8988T (cell line): ENCODE data around the gene INTS1.

Source experiments
- DNase-seq: peaks from one replicate; pipeline ENCODE4 v3.0.0; 2011

The INTS1 gene

DNA sequence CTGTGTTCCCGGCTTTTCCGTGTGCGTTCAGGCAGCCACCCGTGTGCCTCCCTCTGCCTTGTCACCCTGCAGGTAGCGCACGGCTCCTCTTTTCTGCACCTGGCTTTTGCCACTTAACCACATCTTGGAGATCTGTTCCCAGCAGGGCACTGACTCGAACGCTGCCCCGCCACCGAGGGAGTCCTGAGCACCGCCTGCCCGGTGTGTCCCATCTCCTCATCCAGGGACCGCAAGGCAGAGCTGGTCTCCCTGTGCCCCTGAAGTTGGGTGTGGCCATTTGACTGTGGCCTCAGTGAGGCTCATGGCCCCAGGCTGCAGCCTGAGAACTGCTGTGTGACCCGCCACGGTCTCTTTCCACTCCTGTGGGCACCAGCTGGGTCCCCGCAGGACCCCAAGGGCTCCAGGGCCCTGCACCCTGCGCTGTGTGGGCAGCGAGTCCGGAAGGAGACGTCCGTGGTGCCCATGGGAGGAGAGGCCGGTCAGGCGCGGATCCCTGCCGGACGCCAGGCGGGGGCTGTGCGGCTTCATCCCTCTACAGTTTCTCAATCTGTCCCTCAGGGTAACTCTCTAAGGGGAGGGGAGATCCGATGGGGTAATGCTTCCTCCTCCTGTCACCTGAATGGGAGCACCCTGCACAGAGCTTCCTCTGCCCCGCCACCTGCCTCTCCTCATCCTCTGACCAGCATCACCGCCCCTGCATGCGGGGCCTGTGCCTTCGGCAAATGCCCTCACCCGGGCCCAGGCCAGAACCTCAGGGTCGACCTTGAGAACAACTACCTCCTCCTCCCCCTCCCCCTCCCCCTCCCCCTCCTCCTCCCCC lies 1.8 kb upstream of the INTS1 start:
- no peak for DNase-seq

- DNase-seq: no peak
Observed at GRCh38 chr7:1503390-1503789, 799 bp downstream of the INTS1 start.

DNA sequence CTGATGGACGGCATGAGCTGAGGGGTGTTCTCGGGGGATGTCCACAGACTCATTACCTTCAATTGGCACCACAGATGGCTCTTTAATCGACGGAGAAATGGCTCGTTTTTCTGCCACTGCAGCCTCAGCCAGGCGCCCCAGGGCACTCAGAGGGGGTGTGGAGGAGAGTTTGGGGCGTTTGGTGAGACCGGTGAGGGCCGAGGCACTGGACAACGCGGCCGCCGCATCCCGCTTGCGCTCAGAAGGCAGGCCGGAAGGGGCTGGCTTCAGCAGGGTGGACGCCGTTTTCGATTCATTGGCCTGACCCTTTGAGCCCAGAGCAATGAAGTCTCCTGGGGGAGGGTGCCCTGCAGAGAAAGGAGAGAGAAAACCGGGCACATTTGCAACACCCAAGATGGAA lies 1.3 kb downstream of the INTS1 start:
- DNase-seq: no peak

DNA sequence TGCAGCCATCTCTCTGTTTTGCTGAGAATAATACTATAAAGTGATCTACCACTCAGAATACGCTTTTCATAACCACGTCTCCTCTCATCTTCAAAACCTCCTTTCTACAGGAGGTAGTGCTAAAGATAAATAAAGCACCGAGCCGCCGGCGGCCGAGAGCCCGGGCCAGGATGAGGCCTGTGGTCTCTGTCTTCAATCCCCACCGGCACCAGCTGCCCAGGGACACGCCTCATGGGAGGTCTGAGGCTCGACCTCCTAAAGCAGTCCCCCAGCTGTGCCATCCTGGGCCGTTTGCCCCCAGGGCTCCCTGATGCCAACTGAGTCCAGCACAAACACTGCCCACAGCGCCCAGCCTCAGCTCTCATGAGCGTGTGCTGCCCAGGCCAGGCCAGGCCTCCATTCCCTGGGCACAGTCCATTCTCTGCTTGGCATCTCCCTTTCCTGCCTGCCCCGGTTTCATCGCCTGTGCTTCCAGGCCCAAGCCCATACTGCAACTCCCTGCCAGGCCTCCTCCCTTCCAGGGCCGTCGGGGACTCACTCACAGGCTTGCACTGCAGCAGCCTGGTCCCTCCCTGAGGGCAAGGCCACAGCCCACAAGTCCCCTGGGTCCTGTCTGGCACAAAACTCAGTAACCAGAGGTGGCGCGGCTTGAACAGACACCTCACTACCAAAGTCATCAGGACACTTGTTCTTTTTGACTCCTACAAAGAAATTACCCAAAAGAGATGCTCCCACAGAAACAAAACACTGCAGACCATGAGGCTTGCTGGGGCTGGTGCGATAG lies 2.5 kb downstream of the INTS1 start:
- no peak for DNase-seq

DNA sequence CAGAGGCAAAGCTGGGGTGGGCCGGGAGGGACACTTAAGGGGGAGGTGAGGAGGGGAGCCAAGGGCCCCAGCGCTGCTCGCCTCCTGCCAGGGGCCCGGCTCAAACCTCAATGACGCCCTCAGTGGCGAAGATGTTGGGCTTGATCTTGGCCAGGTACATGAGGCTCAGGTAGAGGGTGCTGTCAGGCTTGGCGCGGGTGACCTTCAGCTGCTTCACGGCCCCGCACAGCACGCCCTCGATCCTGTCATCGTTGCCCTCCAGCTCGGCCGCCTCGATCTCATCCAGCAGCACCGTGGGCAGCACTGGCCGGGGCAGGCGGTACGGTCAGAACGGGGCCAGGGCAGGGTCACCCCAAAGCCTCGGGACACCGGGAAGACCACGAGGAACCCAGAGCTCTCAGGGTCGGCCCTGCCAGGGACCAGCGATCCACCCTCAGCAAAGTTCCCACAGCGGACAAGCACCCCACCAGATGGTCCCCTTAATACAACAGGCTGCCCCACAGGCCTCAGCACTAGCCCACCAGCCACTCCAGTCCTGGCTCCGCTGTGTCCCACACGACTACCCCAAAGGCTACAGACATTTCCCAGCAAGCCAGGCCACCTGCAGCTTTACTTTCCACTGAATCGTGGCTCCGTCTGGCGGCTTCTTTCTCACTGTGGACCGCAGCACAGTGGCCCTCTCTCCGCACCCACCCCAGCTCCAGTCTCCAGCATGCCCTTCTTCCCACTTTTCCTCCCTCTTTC lies 4.0 kb downstream of the INTS1 start:
- no peak for DNase-seq

DNA sequence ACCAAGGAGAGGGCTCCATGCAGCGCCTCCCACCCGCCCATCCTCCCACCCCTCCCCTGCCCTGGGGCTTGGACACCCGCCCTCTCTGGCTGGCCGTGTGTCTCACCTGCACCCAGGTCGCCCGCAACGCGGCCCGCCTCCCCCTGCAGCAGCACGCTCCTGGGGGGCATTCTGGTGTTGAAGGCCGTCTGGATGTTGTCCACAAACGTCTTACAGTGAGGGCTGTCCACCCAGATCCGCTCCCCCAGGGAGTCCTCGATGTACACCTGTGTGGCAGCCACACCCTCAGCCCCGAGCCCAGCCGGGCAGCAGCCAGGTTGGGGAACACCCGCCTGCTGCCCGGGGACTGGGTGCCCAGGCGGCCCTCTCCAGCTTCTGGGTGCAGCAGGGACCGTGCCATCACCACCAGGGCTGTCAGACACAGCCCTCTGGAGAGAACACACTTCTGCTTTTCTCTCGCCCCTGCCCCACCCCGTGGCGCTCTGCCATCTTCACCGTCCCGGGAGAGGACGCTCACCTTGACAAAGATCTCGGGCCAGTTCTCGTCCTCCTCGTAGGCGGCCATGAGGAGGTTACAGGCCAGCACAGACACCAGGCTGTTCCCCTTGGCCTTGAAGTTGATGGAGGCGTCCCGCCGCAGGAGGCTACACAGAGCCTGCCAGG lies 4.7 kb downstream of the INTS1 start:
- no peak for DNase-seq

DNA sequence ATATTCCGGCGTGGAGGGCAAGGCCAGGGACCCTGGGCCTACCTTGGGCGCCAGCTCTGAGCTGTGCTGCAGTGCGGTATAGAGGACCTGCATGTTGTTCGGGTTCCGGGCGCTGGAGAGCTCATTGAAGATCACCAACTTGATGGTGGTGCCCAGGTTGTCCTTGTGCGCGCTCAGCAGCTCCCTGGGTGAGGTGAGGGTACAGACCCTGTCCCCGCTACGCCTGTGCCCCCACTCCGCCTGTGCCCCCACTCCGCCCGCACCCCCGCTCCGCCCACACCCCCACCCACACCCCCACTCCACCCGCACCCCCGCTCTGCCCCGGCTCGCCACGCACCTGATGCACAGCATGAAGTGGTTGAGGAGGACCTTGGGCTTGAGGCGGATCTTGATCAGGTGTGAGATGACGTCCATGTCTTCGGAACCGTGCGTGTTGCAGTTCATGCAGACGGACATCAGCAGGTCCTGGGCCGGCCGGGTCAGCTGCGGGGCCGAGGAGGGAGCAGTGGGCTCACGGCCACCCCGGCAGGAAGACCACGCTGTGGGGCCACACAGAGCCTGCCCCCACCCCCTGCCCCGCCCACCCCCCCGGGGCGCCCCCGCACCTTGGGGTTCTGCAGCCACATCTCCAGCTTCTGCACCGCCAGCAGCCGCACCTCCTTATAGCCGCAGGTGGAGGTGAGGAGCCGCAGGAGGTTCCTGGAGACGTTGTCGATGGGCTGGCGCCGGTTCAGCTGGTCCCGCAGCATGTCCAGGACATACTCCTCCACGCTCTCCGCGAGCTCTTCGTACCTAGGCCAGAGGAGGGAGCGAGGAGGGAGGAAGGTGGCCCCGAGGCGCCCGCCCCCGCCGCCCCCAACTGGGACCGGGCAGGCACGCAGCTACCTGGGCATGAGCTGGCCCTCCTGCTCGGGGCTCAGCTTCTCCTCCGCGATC lies 5.6 kb downstream of the INTS1 start:
- no peak for DNase-seq

DNA sequence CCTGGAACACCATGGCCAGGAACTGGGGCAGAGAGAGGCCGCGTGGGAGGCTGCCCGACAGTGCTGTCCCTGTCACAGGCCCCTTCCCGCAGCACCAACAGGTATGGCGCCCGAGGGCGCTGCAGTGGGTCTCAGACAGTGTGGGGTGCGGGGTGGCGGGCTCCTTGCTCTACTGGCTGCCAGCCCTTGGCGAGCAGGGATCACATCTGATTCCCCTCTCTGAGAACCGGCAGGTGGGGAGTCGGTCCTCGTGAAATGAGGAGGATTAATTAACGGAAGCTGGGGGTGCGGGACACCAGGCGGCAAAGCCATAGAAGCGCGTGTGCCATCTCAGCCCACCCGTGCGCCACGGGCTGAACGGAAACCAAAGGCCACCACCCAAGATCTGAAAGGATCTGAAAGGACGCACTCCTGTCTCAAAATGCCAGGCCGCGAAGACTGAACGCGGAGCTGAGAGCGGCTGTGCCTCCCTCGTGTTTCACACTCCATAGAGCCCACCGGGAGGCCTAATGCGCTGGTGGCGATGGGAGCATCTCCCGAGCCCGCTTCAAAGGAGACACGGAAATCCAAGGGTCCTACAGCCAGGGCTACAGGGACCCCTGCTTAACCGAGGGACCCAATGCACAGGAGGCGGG lies 6.8 kb downstream of the INTS1 start:
- DNase-seq: no peak

DNA sequence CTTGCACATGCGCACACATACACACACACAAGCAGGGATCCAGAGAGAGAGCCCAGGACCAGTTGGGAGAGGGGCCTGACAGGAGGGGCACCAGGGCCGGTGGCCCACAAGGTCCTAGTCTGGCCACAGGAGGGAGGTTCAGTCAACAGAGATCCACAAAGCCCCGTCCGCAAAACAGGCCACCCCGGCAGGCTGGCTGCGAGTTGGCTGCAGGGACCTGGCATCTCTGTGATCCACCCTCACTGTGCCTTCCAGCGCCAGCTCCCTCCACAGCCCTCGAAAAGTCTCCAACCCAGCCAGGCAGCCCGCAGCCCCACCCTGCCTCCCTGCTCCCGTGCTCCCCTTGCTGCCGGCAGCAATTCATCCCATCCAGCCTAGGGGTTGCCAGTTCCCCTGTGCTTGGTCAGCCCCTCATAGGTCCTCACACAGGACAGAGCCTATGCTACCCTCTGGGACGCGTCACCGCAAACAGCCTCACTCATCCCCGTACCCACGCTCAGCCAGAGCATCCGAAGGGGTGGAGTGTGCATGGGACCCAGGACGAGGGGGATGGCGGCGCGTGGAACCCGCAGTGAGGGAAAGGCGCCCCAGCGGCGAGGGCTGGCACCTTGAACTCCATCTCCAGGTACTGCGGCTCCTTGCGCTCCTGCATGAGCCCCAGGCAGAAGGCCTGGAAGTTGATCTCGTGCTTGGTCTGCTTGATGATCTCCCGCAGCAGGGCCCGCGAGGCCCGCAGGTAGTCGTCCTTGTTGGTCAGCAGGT lies 7.5 kb downstream of the INTS1 start:
- no peak for DNase-seq

DNA sequence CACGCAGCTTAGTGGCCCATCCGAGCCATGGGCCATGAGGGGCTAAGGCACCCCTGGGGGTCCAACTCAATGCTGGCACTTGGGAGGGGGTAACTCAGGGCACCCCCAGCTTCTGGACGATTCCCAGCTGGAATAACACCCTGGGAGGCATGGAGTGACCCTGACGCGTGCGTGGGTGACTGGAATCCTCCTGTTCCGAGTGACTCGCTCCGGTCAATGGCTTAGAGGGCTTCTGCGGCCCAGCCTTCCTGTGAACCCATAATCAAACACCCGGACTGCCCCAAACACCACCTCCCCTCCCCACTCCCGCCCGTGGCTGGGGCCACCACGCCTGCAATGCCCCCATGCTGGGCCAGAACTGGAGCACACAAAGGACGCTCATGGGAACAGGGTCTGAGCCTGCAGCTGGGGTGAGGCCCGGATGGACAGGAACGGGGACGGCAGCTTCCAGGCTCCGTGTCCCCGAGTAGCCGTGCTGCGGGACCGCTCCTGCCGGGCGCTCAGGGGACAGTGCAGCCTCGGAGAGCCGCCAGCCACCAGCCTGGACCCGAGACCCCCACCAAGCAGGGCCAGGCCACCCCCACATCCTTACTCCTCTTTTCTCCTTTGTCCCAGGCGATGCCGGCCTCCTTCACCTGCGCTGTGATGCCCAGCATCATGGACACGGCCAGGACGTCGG lies 8.5 kb downstream of the INTS1 start:
- no peak for DNase-seq

GRCh38 chr7:1494866-1495563 lies 9.2 kb downstream of the INTS1 start:
- DNase-seq: no peak

DNA sequence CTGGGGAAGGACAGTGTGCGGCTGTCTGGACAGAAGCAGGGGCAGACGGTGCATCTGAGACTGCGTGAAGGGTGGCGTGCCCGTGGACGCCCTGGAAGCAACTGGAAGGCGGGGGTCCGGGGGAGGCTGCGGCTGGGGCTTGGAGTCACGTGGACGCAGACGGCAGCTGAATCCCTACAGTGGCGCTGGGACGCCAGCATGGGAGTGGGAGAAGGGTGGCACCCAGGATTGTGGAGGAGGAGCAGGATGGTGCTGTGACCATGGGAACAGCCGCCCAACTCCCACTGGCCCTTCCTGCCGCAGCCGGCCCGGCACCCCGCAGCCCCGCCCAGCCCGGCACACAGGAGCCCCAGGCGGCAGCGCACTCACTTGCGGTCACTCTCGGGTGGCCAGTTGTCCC lies 9.7 kb downstream of the INTS1 start:
- DNase-seq: no peak

- DNase-seq: no peak
Observed at GRCh38 chr7:1493571-1493970, 10.6 kb downstream of the INTS1 start.

- DNase-seq: no peak
Observed at GRCh38 chr7:1493129-1493528, 11.1 kb downstream of the INTS1 start.

GRCh38 chr7:1492640-1493039 lies 11.5 kb downstream of the INTS1 start:
- DNase-seq: no peak

GRCh38 chr7:1492221-1492620 lies 12.0 kb downstream of the INTS1 start:
- no peak for DNase-seq

DNA sequence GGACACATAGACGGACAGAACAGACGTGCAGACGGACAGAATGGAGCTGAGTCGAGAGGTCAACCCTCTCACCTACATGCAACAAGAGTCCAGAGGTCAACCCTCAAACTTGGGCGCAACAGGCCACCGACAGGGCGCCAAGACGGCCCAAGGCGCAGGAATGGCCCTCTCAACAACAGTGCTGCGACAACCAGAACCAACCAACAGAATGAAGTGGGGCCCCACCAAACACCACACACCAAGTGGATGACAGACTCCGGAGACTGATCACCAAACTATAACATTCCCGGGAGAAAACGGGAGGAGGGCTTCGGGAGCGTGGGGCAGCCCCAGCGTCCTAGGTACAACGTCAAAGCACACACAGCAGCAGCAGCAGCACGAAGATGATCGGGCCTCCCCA lies 13.4 kb downstream of the INTS1 start:
- no peak for DNase-seq

DNA sequence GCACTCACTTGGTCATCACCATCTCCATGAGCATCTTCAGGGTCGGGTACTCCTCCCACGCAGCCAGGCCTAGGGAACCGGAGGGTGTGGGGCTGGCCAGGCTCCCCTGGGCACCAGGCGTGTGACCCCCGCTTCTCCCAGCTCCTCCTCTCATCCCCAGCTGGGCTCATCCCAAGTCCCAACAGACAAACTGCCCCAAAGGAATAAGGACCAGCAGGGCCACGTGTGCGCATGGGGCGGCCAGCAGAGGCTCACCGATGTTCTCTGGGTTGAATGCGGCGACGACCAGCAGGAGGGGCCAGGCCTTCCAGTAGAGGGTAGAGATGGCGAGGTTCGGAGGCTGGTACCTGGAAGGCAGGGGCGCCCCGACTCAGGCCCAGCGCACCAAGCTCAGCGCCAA lies 14.9 kb downstream of the INTS1 start:
- no peak for DNase-seq

DNA sequence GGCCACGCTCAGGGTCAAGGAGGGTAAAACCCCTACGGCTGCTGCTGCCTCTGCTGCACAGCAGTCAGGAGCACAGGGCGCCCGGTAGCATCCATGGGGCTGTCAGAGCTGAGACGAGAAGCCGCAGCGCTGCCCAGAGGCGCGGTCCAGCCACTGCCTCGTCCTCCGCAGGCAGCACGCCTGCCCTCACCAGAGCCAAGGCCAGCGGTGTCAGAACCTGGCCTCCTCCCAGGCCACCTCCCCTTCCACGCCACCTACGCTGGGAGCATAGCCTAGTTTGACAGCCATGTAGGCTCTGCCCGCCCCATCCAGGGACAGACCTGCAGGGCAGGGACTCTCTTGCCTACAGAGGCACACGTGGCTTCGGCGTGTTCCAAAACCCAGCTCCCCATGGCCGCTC lies 16.2 kb downstream of the INTS1 start:
- no peak for DNase-seq
